ENCODE measurements around the gene LSS.

DNA sequence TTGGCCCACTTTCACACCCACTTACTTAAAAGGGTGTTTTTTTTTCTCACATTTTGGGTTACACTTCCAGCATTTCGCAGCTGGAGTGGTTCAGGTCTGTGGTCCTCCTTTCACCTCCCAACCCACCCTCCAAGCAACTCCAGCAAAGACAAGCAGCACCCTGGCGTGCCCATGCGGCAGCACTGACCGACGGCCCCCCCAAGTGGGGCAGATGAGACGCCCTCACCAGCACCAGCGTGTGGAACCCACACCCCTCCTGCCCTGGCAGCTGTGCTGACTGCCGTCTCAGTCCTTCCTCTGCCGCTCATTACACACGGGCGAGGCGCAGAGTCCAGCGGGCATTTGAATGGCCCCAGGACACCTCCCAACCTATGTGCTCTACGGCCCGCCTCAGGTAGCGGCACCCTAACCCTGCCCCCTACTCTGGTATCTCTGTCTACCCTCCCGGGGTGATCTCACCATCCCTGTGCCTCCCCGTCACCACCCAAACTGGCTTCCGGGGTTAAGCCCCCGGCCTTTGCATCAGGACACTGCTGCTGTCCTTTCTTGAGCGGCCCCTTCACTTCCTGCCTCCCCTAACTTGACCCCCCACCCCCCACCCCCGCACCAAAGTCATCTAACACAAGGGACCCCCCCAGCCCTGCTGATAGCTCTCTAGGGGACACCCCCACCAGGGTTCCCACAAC is 10.9 kb downstream of the LSS start:
- TF ChIP-seq, protein P1, sequence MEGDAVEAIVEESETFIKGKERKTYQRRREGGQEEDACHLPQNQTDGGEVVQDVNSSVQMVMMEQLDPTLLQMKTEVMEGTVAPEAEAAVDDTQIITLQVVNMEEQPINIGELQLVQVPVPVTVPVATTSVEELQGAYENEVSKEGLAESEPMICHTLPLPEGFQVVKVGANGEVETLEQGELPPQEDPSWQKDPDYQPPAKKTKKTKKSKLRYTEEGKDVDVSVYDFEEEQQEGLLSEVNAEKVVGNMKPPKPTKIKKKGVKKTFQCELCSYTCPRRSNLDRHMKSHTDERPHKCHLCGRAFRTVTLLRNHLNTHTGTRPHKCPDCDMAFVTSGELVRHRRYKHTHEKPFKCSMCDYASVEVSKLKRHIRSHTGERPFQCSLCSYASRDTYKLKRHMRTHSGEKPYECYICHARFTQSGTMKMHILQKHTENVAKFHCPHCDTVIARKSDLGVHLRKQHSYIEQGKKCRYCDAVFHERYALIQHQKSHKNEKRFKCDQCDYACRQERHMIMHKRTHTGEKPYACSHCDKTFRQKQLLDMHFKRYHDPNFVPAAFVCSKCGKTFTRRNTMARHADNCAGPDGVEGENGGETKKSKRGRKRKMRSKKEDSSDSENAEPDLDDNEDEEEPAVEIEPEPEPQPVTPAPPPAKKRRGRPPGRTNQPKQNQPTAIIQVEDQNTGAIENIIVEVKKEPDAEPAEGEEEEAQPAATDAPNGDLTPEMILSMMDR (conservative IDR thresholded peaks at IDR 0.05; ENCODE audit: low read depth in 2 of 2), result no peak
- TF ChIP-seq, protein P2, sequence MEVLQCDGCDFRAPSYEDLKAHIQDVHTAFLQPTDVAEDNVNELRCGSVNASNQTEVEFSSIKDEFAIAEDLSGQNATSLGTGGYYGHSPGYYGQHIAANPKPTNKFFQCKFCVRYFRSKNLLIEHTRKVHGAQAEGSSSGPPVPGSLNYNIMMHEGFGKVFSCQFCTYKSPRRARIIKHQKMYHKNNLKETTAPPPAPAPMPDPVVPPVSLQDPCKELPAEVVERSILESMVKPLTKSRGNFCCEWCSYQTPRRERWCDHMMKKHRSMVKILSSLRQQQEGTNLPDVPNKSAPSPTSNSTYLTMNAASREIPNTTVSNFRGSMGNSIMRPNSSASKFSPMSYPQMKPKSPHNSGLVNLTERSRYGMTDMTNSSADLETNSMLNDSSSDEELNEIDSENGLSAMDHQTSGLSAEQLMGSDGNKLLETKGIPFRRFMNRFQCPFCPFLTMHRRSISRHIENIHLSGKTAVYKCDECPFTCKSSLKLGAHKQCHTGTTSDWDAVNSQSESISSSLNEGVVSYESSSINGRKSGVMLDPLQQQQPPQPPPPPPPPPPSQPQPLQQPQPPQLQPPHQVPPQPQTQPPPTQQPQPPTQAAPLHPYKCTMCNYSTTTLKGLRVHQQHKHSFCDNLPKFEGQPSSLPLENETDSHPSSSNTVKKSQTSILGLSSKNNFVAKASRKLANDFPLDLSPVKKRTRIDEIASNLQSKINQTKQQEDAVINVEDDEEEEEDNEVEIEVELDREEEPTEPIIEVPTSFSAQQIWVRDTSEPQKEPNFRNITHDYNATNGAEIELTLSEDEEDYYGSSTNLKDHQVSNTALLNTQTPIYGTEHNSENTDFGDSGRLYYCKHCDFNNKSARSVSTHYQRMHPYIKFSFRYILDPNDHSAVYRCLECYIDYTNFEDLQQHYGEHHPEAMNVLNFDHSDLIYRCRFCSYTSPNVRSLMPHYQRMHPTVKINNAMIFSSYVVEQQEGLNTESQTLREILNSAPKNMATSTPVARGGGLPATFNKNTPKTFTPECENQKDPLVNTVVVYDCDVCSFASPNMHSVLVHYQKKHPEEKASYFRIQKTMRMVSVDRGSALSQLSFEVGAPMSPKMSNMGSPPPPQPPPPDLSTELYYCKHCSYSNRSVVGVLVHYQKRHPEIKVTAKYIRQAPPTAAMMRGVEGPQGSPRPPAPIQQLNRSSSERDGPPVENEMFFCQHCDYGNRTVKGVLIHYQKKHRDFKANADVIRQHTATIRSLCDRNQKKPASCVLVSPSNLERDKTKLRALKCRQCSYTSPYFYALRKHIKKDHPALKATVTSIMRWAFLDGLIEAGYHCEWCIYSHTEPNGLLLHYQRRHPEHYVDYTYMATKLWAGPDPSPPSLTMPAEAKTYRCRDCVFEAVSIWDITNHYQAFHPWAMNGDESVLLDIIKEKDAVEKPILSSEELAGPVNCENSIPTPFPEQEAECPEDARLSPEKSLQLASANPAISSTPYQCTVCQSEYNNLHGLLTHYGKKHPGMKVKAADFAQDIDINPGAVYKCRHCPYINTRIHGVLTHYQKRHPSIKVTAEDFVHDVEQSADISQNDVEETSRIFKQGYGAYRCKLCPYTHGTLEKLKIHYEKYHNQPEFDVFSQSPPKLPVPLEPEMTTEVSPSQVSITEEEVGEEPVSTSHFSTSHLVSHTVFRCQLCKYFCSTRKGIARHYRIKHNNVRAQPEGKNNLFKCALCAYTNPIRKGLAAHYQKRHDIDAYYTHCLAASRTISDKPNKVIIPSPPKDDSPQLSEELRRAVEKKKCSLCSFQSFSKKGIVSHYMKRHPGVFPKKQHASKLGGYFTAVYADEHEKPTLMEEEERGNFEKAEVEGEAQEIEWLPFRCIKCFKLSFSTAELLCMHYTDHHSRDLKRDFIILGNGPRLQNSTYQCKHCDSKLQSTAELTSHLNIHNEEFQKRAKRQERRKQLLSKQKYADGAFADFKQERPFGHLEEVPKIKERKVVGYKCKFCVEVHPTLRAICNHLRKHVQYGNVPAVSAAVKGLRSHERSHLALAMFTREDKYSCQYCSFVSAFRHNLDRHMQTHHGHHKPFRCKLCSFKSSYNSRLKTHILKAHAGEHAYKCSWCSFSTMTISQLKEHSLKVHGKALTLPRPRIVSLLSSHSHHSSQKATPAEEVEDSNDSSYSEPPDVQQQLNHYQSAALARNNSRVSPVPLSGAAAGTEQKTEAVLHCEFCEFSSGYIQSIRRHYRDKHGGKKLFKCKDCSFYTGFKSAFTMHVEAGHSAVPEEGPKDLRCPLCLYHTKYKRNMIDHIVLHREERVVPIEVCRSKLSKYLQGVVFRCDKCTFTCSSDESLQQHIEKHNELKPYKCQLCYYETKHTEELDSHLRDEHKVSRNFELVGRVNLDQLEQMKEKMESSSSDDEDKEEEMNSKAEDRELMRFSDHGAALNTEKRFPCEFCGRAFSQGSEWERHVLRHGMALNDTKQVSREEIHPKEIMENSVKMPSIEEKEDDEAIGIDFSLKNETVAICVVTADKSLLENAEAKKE (CRISPR knock-in tag; IDR thresholded peaks at IDR 0.05), result no peak
- TF ChIP-seq, protein P3, sequence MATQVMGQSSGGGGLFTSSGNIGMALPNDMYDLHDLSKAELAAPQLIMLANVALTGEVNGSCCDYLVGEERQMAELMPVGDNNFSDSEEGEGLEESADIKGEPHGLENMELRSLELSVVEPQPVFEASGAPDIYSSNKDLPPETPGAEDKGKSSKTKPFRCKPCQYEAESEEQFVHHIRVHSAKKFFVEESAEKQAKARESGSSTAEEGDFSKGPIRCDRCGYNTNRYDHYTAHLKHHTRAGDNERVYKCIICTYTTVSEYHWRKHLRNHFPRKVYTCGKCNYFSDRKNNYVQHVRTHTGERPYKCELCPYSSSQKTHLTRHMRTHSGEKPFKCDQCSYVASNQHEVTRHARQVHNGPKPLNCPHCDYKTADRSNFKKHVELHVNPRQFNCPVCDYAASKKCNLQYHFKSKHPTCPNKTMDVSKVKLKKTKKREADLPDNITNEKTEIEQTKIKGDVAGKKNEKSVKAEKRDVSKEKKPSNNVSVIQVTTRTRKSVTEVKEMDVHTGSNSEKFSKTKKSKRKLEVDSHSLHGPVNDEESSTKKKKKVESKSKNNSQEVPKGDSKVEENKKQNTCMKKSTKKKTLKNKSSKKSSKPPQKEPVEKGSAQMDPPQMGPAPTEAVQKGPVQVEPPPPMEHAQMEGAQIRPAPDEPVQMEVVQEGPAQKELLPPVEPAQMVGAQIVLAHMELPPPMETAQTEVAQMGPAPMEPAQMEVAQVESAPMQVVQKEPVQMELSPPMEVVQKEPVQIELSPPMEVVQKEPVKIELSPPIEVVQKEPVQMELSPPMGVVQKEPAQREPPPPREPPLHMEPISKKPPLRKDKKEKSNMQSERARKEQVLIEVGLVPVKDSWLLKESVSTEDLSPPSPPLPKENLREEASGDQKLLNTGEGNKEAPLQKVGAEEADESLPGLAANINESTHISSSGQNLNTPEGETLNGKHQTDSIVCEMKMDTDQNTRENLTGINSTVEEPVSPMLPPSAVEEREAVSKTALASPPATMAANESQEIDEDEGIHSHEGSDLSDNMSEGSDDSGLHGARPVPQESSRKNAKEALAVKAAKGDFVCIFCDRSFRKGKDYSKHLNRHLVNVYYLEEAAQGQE (IDR thresholded peaks at IDR 0.05; ENCODE audit: unreplicated experiment), result no peak
- TF ChIP-seq EZH2 (IDR thresholded peaks at IDR 0.05; ENCODE audit: low read depth, unreplicated experiment), result no peak
- no peak for TF ChIP-seq EZH2phosphoT487 (IDR thresholded peaks at IDR 0.05; ENCODE audit: unreplicated experiment)
- no peak for TF ChIP-seq POLR2AphosphoS5 (IDR thresholded peaks at IDR 0.05; ENCODE audit: low read depth)
- no peak for TF ChIP-seq JUNB (IDR thresholded peaks at IDR 0.05; ENCODE audit: unreplicated experiment)
- no peak for TF ChIP-seq ZNF114 (CRISPR knock-in tag; IDR thresholded peaks at IDR 0.05)
- no peak for TF ChIP-seq CREB1 (CRISPR knock-in tag; IDR thresholded peaks at IDR 0.05; ENCODE audit: low read depth)
- no peak for TF ChIP-seq ZNF331 (CRISPR knock-in tag; IDR thresholded peaks at IDR 0.05; ENCODE audit: low read depth)
- TF ChIP-seq NANOG (IDR thresholded peaks at IDR 0.05; ENCODE audit: borderline replicate concordance), result no peak
- TF ChIP-seq STAT1 (IDR thresholded peaks at IDR 0.05; ENCODE audit: unreplicated experiment), result no peak
